Activated T-cell treated with anti-CD3 and anti-CD28 coated beads, Interleukin-2, amount 50 U/mL, for 1 hour (primary cell): ENCODE results near the gene JPH2.
"Not testable (repeated sequence)": the region's sequence is repeated elsewhere in the genome, so short reads cannot be mapped to it uniquely, and the experiment has no call there.

Experiments used
- DNase-seq: peaks from one replicate; pipeline ENCODE4 v3.0.0-alpha.2; 2020

The JPH2 gene

GRCh38 chr20:44187054-44187771 lies at the start of gene JPH2:
TSS of gene JPH2 (minus strand) at chr20:44187188. CDS start at chr20:44186705, 483 bp downstream.
- no peak for DNase-seq

- DNase-seq = no peak
Measured at GRCh38 chr20:44235702-44236101, 48.7 kb upstream of the JPH2 start.

GRCh38 chr20:44234566-44235317 lies 47.8 kb upstream of the JPH2 start:
- no peak for DNase-seq

GRCh38 chr20:44233436-44234016 lies 46.5 kb upstream of the JPH2 start:
- no peak for DNase-seq

- not testable (repeated sequence) for DNase-seq
Measured at GRCh38 chr20:44232469-44232856, 45.5 kb upstream of the JPH2 start.

- DNase-seq = no peak
Measured at GRCh38 chr20:44231713-44232468, 44.9 kb upstream of the JPH2 start.

GRCh38 chr20:44231193-44231592 lies 44.2 kb upstream of the JPH2 start:
- no peak for DNase-seq

GRCh38 chr20:44228465-44229258 lies 41.7 kb upstream of the JPH2 start:
- DNase-seq = no peak

GRCh38 chr20:44224637-44225036 lies 37.6 kb upstream of the JPH2 start:
- no peak for DNase-seq

- DNase-seq = no peak
Measured at GRCh38 chr20:44223721-44224120, 36.7 kb upstream of the JPH2 start.

GRCh38 chr20:44222633-44223368 lies 35.8 kb upstream of the JPH2 start:
- no peak for DNase-seq

GRCh38 chr20:44222027-44222426 lies 35.0 kb upstream of the JPH2 start:
- no peak for DNase-seq

GRCh38 chr20:44221368-44221954 lies 34.5 kb upstream of the JPH2 start:
- no peak for DNase-seq

- DNase-seq = no peak
Measured at GRCh38 chr20:44219791-44220190, 32.8 kb upstream of the JPH2 start.

- DNase-seq = no peak
Measured at GRCh38 chr20:44219170-44219730, 32.3 kb upstream of the JPH2 start.

- peak; percentile 50 for DNase-seq
Measured at GRCh38 chr20:44218446-44218845, 31.5 kb upstream of the JPH2 start.

GRCh38 chr20:44217342-44218092 lies 30.5 kb upstream of the JPH2 start:
- peak; percentile 63 for DNase-seq

- peak; percentile 75 for DNase-seq
Measured at GRCh38 chr20:44215125-44215524, 28.1 kb upstream of the JPH2 start.

GRCh38 chr20:44212792-44213191 lies 25.8 kb upstream of the JPH2 start:
- no peak for DNase-seq
